ENCODE measurements around the gene SEC62.

The SEC62 gene

GRCh38 chr3:170019306-170019705 is 52.7 kb downstream of the SEC62 start:
- DNase-seq: peak; percentile 29

DNA sequence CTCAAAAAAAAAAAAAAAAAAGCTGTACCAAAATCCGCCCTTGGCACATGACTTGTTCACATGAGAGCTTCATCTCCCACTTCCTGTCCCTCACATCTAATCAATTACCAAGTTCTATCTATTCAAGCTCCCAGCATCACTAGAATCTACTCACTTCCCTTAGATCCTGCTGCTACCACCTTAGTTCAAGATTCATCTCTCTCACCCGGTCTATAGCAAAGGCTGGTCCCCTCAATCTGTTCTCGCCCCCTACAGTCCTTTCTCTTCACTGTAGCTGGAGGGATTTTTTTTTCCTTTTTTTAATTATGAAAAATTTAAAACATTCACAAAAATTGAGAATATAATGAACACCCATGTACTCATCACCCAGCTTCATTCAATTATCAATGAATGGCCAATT is 54.5 kb downstream of the SEC62 start:
- DNase-seq: no peak

DNA sequence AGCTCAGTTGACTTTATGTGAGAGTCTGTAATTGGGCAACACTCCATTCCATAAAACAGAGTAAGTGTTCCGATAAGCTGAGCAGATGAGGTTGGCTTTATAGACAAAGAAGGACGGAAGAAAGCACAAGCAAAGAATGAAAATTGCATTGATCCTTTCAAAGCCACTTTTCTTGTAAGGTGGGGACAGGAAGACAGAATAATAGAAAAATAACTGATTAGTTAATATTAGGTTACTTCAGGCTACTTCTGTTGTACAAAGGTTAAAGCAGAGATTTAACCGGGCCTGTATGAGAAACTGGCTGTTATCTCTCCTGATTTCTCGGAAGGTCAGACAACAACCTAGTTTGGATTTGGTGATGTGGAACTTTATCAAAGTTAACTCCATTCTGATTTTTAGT is 55.7 kb downstream of the SEC62 start:
- no peak for DNase-seq

GRCh38 chr3:170023165-170023564 is 56.6 kb downstream of the SEC62 start:
- no peak for DNase-seq

DNA sequence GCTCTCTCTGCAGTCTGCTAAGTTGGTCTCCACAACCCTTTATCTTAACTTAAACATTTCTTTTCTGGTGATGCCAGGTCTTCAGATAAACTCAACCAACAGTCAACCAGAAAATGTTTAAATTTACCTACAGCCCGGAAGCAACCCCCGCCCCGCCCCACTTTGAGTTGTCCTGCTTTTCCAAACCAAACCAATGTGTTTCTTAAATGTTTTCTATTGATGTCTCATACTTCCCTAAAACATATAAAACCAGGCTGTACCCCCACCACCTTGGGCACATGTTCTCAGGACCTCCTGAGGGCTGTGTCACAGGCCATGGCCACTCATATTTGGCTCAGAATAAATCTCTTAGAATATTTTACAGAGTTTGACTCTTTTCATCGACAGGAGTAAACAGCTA is 58.0 kb downstream of the SEC62 start:
- DNase-seq: no peak

DNA sequence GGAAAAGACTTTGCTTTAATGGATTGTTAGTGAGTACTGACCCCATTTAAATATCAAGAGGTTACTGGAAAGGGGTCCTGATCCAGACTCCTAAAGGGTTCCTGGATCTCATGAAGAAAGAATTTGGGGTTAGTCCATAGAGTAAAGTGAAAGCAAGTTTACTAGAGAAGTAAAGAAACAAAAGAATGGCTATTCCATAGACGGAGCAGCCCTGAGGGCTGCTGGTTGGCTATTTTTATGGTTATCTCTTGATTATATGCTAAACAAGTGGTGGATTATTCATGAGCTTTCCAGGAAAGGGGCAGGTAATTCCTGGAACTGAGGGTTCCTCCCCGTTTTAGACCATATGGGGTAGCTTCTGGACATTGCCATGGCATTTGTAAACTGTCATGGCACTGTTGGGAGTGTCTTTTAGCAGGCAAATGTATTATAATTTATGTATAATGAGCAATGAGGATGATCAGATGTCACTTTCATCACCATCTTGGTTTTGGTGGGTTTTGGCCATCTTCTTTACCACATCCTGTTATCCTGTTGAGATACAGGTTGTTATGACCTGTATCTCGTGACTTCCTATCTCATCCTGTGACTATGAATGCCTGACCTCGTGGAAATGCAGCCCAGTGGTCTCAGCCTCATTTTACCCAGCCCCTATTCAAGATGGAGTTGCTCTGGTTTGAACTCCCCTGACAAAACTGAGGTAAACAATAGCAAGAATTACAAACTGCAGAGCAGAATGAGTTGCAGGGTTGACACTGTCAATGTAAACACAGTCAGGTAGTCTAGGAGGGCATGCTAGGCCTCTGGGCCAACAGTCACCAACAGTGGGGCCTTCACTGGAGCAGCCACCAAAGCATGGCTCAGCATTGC is 60.9 kb downstream of the SEC62 start:
- no peak for DNase-seq

DNA sequence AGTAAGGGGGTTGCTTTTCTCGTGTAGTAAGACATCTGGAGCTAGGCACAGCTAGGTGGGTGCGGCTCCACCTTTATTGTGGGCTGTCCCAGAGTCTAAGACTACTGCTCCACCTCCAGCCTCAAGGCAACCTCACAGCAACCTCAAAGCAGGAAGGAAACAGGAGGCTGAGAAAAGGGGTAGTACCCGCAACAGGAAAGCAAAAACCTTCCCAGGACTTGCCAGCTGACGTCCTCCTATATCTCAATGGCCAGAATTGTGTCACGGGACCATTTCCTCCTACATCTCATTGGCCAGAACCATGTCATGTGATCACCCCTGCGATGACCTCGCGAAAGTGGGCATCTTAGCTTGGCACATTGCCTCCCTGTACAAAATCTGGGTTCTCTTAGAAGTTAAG is 66.9 kb downstream of the SEC62 start:
- DNase-seq: no peak

DNA sequence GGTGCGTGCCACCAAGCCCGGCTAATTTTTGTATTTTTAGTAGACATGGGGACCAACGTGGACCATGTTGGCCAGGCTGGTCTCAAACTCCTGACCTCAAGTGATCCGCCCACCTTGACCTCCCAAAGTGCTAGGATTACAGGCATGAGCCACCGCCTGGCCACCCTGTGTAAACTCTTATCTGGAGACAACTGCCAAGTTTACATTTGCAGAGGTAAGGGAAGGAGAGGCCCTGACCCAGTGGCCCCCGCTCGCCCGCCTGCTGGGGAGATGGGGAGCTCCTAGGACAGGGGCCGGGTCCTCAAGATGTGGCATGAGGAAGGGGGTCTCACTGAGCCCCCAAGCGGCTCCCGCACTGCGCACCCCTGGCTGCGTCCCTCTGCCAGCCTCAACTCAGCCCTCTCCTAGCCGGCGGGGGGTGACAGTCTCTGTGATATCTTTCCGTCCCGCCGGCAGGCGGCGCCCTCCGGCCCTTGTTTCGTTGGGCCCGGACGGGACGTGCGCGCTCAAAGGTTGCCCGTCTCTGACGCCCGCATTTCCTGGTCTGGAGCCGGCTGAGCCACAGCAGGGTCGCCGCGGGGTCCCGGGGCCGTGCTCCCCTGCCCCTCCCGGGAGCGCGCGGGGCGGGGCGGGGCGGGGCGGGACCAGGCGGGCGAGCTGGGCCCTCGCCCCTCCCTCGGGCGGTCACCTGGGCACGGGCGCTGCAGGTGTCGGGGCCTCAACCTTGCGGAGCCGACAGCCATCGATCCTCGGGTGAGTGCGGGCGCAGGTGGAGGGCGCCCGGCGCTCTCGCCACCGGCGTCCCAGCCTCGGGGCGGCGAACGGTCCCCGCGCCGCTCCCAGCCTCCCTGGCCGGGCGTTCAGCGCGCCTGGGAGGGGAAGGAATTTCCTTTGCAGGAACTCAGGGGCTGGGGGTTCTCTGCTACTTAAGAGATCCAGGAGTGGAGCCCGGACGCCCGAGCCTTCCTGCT is 71.1 kb downstream of the SEC62 start, which contains the start of gene GPR160:
Gene GPR160, plus strand, starts transcription at position 533 of the 971 bp plus-strand sequence. CDS start 45,978 bp downstream, outside the sequence.
- DNase-seq: peak; percentile 73

- peak; percentile 40 for DNase-seq
Measured at GRCh38 chr3:170038434-170039110, 72.0 kb downstream of the SEC62 start.

- DNase-seq: peak; percentile 8
Measured at GRCh38 chr3:170040418-170040817, 73.8 kb downstream of the SEC62 start.

DNA sequence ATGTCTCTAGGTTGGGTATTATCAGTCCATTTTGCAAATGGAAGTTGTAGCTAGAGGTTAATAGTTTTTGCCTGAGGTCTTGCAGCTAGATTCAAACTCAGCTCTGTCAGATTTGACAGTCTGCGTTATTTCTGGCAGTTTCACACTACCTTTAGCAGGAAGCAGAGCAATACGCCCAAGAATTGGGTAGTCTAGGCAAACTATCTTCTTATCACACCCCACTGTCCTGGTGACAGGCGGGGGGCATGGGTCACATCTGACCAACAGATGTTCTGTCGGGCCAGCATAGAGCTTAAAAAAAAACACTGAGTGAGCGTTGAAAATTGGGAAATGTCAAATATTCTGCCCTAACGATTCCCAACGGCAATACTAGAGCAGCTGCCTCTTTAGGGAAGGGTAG is 76.9 kb downstream of the SEC62 start:
- no peak for DNase-seq

DNA sequence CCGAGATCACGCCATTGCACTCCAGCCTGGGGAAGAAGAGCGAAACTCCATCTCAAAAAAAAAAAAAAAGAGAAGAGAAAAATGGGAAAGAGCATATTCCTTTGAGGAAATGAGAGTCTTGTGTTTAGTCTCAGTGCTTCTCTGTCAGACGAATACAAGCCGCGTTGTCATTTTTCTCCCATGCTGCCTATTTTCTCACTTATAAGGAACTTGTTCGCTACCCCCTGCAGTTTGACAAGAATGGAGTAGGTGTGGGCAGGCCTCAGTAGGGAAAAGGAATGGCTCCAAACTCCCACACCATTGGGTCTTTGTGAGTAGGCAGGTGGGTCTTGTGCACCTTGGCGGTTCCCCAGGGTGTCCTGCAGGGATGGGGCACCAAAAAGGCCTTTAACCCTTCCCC is 77.7 kb downstream of the SEC62 start:
- DNase-seq: no peak

DNA sequence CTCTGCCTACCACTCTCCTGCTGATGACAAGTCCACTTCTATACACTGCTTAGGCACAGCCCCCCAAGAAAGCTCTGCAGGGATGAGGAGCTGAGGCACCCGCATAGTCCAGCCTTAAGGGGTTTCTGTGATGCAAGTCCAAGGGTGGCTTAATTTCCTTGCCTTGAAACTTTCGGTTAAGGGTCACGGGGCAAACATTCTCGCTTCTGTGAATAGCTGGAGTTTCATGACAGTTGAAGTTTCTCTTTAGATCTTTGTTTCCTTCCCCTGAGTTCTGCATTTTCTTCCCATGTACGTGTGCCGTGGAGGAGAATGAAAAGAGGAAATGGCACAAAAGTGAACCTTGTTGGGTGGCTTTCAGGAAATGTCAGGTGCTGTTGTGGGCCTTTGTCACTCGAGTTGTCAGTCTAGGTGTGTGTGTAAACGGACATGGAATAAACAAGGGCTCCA is 78.2 kb downstream of the SEC62 start:
- DNase-seq: no peak

DNA sequence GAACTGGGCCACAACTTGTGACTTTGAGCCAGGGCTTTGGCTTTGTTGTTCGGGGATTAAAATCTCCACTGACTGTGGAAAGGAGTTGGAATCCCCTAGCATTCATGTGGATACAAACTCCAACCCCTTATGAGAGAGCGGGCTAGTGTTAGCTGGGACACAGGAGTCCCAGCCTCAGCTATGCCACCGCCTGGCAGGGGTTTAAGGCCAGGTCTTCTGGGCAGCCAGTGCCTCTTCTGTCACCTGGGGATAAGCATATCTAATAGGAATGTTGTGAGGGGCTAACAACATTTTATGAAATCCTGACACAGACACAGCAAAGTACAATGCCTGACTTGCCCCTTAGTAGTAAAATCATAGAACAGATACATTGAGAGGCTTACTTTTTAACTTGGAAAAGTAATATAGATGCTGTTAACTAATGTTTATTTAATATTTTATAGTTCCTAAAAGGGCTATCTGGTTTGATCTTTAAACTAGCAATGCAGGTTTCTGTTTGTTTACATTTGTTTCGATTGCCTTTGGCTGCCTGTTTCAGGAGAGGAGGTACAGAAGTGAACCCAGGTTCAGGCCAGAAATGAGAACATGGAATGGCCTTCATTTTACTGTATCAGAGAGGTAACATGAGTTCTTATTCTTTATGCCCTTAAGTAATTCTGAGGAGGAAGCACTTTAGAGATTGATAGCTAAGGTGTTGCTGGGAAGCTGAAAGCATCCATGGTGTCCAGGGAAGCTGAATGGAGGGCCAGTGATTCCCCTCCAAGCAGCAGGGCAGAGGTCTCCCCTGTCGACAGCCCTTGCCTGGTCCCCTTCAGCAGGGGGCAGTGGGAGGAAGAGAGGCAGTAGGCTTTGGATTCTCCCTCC is 79.9 kb downstream of the SEC62 start:
- no peak for DNase-seq

DNA sequence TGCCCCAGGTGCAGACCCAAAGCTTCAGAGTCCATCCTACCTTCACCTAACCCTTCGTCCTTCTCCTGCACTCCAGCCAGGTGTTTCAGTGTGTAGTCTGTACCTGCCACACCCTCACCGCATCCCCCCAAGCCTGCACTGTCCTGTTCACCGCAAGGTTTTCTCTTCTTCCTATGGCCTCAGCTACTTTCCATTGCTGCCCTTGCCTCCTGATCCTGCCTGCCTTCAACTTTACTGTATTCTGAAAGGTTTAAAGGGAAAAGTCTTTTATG is 80.5 kb downstream of the SEC62 start:
- no peak for DNase-seq

Data from DMS79 (cell line).